Smooth muscle cell of the pulmonary artery (primary cell): ENCODE measurements around the gene PTPN6. TPM values are rescaled to one million over a fixed set of nuclear protein-coding genes. Genes with fewer than 3 reads are reported as not detected.

Experiments used
- total RNA-seq: library from RNA; depleted of rRNA; stranded (reverse); fragments of >200 nt; gene quantifications from 2 replicates; pipeline ENCODE4 v1.2.3, GENCODE V29; 2014

The PTPN6 gene
- 0.13 and 0.30 TPM in 2 replicates for total RNA-seq

DNA sequence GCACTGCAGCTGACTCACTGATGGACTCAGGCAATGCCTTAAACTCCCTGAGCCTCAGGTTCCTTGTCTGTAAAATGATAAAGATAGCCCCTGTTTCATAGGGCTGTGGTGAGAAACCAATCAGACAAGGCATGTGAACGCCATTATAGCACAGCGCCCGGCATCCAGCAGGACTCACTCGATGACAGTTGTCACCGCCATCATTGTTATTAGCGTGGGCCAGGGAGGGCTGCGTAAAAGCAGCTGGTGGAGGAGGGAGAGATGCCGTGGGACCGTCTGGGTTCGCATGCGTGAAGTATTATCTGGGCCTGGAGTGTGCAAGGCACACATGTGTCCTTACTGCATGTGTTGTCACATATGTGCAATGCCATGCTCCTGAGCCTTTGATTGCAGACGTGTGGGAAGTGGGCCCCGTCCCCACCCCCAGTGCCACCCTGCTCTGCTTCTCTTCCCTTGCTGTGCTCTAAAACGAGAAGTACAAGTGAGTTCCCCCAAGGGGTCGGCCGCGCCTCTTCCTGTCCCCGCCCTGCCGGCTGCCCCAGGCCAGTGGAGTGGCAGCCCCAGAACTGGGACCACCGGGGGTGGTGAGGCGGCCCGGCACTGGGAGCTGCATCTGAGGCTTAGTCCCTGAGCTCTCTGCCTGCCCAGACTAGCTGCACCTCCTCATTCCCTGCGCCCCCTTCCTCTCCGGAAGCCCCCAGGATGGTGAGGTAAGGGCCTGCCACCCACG, at the start of gene PTPN6:
TSS of gene PTPN6 (plus strand) at position 546 of the 730 bp plus-strand sequence. CDS start at position 703, 157 bp downstream.

DNA sequence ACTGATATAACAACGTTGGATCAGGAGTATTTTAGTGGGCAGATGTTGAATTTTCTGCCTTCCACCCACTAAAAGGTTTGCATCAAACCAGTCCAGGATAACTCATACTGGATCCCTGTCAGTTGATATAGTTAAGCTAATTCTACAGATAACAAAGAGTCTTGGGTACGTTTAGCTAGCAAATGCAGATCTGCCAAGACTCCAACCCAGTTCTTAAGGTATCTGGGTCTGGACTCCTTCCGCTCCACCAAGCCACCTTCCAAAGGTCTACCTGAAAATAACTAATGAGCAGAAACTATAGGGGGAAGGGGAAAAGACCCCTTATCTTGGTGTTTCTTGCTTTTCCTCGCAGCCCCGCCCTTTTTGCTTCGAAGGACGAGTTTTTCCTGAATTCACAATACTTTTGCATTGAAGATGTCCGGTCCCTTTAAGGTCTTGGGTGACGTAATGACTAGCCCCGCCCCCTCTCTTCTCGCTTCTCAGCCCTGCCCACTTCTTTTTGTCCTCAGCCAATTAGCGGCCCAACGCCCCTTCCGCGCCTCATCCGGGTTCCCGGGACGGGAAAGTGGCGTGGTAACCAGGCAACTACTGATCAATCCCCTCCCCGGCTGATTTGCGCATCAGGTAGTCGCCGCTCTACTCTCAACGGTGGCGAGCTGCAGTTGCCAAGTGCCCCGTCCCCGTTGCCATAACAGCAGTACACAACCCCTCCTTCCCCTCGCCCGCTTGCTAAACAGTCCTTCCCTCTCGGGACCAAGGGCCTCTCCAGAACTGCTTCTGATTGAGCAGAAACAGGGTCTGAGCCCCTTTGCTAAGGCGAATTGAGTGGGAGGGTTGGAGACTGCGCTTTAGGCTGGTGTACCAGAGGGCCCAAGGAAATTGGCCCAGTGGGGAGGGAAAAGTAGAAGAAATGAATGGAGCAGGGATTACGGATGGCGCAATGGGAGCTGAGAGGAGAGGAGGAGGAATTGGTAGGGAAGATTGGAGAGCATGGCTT, 46.6 kb upstream of the PTPN6 start, which contains the start of gene LRRC23:
TSS of gene LRRC23 (plus strand) at position 543 of the 997 bp plus-strand sequence. CDS start 812 bp downstream, outside the sequence.

DNA sequence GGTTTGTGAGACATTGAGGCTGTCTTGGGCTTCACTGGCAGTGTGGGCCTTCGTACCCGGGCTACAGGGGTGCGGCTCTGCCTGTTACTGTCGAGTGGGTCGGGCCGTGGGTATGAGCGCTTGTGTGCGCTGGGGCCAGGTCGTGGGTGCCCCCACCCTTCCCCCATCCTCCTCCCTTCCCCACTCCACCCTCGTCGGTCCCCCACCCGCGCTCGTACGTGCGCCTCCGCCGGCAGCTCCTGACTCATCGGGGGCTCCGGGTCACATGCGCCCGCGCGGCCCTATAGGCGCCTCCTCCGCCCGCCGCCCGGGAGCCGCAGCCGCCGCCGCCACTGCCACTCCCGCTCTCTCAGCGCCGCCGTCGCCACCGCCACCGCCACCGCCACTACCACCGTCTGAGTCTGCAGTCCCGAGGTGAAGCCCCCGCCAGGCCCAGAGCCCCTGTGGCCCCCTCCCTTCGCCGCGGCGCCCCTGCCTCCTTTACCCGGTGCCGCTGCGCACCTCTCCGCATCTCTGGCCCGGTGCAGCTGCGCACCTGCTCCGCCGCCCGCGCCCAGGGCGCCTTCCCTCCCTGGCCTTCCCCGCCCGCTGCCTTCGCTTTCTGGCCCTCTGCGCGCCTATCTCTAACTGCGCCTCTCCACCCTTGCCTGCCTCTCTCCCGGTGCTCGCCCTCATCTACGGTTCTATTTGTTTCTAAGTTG, 36.8 kb upstream of the PTPN6 start, which contains the start of gene ENO2:
TSS of gene ENO2 (plus strand) at position 335 of the 701 bp plus-strand sequence. CDS start 1,253 bp downstream, outside the sequence.

DNA sequence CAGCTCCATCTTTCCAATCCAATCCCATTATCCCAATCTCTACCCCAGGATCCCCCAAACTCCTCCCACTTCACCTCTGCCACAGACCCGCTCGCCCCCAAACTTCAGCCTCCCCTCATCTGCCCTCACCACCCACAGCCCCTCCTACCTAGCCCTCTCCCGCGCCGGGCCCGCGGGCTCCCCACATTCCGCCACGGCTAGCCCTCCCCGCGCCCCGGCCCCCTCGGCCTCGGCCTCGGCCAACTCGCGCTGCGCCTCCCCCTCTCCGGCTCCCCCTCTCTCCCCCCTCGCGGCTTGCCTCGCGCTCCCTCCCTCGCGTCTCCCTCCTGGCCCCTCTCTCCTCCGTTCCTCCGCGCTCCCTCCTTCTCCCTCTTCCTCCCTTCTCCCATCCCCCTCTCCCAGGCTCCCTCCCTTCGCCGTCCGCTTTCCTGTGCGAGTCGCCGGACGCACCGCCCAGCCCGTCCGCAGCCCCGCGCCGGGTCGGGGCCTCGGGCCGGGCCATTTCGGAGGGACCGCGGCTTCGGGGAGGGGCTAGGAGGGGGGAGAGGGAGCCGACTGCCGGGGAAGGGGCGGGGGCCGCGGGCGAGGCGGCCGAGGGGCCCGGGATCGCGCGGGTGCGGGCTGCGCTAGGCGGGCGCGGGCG, 23.7 kb upstream of the PTPN6 start, which contains the start of gene ATN1:
TSS of gene ATN1 (plus strand) at position 581 of the 643 bp plus-strand sequence. CDS start 6,043 bp downstream, outside the sequence.

DNA sequence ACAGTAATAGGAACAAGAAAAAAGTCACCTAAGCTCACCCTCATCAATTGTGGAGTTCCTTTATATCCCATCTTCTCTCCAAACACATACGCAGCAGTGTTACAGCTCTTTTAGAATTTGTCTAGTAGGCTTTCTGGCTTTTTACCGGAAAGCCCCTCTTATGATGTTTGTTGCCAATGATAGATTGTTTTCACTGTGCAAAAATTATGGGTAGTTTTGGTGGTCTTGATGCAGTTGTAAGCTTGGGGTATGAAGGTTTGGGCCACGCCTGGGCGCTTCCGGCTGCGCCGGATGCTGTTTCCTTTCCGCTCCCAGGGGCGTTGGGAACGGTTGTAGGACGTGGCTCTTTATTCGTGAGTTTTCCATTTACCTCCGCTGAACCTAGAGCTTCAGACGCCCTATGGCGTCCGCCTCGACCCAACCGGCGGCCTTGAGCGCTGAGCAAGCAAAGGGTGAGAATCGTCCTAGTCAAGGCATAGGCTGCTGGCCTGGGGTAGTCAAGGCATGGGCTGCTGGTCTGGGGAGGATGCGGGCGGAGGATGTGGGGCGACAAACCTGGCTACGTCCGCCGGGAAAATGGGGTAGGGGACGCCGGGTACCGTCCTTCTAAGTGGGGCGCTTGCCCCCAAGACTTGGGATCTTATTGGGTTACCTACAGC, 7.3 kb upstream of the PTPN6 start, which contains the start of the genes C12orf57 and RNU7-1:
TSS of gene C12orf57 (plus strand) at position 301 of the 659 bp plus-strand sequence. CDS start at position 401, 100 bp downstream.
TSS of gene RNU7-1 (plus strand) at position 95 of the 659 bp plus-strand sequence.

Other genes starting within 250 kb of the PTPN6 start
- 145 and 173 TPM in 2 replicates for gene COPS7A, start 227.3 kb upstream of the PTPN6 start, total RNA-seq
- 158 and 166 TPM in 2 replicates for gene MLF2, start 198.2 kb upstream of the PTPN6 start, total RNA-seq
- 45.0 and 47.1 TPM in 2 replicates for gene PTMS, start 185.0 kb upstream of the PTPN6 start, total RNA-seq
- not detected in 2 replicates for gene LAG3, start 178.8 kb upstream of the PTPN6 start, total RNA-seq
- 0.26 and 13.2 TPM in 2 replicates for gene CD4, start 161.8 kb upstream of the PTPN6 start, total RNA-seq
- gene GPR162, start 129.5 kb upstream of the PTPN6 start, total RNA-seq, result 2.7 and 6.6 TPM in 2 replicates
- 170 and 258 TPM in 2 replicates for gene P3H3, start 122.9 kb upstream of the PTPN6 start, total RNA-seq
- gene GNB3, start 110.4 kb upstream of the PTPN6 start, total RNA-seq, result 2.0 and 3.2 TPM in 2 replicates
- 3.5 and 6.3 TPM in 2 replicates for gene CDCA3, start 100.1 kb upstream of the PTPN6 start, total RNA-seq
- 90.6 and 117 TPM in 2 replicates for gene USP5, start 99.2 kb upstream of the PTPN6 start, total RNA-seq
- 1,691 and 1,978 TPM in 2 replicates for gene TPI1, start 83.8 kb upstream of the PTPN6 start, total RNA-seq
- gene SPSB2, start 78.1 kb upstream of the PTPN6 start, total RNA-seq, result 4.8 and 6.3 TPM in 2 replicates
- gene LRRC23, start 46.5 kb upstream of the PTPN6 start, total RNA-seq, result 12.4 and 13.3 TPM in 2 replicates
- gene ENO2, start 36.8 kb upstream of the PTPN6 start, total RNA-seq, result 153 and 183 TPM in 2 replicates
- 21.8 and 35.8 TPM in 2 replicates for gene ATN1, start 23.4 kb upstream of the PTPN6 start, total RNA-seq
- not detected in 2 replicates for gene RNU7-1, start 7.5 kb upstream of the PTPN6 start, total RNA-seq
- 64.3 and 91.7 TPM in 2 replicates for gene C12orf57, start 7.3 kb upstream of the PTPN6 start, total RNA-seq
- gene PHB2, start 19.3 kb downstream of the PTPN6 start, total RNA-seq, result 90.6 and 91.1 TPM in 2 replicates
- 28.8 and 32.3 TPM in 2 replicates for gene EMG1, start 19.6 kb downstream of the PTPN6 start, total RNA-seq
- gene LPCAT3, start 67.1 kb downstream of the PTPN6 start, total RNA-seq, result 11.3 and 12.6 TPM in 2 replicates
- 339 and 458 TPM in 2 replicates for gene C1S, start 109.4 kb downstream of the PTPN6 start, total RNA-seq
- 340 and 347 TPM in 2 replicates for gene C1R, start 141.1 kb downstream of the PTPN6 start, total RNA-seq
- 43.7 and 66.3 TPM in 2 replicates for gene C1RL, start 157.9 kb downstream of the PTPN6 start, total RNA-seq
- gene RBP5, start 177.5 kb downstream of the PTPN6 start, total RNA-seq, result not detected in 2 replicates
- 20.5 and 39.0 TPM in 2 replicates for gene CLSTN3, start 179.0 kb downstream of the PTPN6 start, total RNA-seq
- 30.8 and 37.3 TPM in 2 replicates for gene PEX5, start 238.3 kb downstream of the PTPN6 start, total RNA-seq